HG02840 (cell line): Measurements from ENCODE around the gene KISS1R.

ENCODE experiments used
- ATAC-seq: cut with Tn5 transposase; IDR thresholded peaks from one replicate; pipeline ENCODE4 v1.9.1; 2021; ENCODE audit warnings: mild to moderate bottlenecking, moderate library complexity, moderate number of reproducible peaks; ENCODE audit not compliant: unreplicated experiment, low FRiP score

KISS1R gene

DNA sequence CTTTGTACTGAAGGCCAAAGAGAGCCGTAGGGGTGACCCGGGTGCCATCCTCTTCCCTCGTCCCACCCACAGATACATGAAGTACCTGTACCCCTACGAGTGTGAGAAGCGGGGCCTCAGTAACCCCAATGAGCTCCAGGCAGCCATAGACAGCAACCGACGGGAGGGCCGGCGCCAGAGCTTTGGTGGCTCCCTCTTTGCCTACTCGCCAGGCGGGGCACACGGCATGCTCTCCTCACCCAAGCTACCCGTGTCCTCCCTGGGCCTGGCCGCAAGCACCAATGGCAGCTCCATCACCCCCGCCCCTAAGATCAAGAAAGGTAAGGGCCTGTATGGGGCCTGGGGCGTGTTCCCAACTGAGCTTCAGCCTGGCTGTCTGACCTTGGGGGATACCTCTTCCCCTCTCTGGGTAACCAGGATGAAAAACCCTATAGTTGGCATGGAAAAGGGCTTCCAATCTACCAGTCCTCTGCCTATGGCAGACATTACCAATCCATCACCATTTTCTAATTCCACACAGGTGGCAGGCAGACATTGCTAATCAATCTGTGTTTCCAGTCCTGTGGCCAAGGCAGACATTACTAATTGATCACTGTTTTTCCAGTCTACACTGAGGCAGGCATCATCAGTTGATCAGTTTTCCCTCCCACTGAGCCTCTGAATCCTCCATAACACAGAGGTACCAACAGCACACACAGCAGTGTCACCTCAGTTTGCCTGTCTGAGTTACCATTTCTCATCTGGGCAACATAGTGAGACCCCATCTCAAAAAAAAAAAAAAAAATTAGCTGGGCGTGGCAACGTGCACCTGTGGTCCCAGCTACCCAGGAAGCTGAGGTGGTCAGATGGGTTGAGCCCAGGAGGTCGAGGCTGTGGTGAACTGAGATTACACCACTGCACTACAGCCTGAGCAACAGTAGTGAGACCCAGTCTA, 47.9 kb downstream of the KISS1R start:
- ATAC-seq = no peak

DNA sequence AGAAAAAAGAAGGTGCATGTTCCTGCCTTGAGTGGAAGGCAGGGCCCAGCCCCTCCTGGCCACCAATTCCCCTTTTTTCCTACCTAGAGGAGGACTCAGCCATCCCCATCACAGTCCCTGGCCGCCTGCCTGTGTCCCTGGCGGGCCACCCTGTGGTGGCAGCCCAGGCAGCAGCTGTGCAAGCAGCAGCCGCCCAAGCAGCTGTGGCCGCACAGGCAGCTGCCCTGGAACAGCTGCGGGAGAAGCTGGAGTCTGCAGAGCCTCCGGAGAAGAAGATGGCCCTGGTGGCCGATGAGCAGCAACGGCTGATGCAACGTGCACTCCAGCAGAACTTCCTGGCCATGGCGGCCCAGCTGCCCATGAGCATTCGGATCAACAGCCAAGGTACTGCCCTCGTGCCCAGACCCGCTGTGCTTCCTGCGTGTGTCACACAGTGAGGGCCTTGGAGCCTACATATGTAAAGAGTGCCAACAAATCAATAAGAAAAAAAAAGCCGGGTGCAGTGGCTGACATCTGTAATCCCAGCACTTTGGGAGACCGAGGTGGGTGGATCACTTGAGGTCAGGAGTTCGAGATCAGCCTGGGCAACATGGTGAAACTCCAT, 49.5 kb downstream of the KISS1R start:
- no peak for ATAC-seq
